HepG2 (cell line): ENCODE data around the gene PLAGL2. TPM values are rescaled to one million over a fixed set of nuclear protein-coding genes. Genes with fewer than 3 reads are reported as not detected.

Experiments
- HDAC1 ChIP-seq: sonication (generic); formaldehyde crosslinking; IDR thresholded peaks from 2 replicates; pipeline ENCODE4 v1.5.1; 2020; ENCODE audit warnings: mild to moderate bottlenecking, missing genetic modification reagents
- KDM1A ChIP-seq: IDR thresholded peaks from 2 replicates; pipeline ENCODE4 v1.6.1; 2016; ENCODE audit warnings: missing compliant biosample characterization
- MAF1 ChIP-seq: sonication (generic); formaldehyde crosslinking; IDR thresholded peaks from 2 replicates; pipeline ENCODE4 v1.5.0; 2020; ENCODE audit warnings: missing genetic modification reagents, borderline replicate concordance
- POLR2G ChIP-seq: fragments of 200-400 bp; formaldehyde crosslinking; IDR thresholded peaks from 2 replicates; pipeline ENCODE4 v1.6.1; 2018; ENCODE audit warnings: mild to moderate bottlenecking, low read depth, low read length, moderate library complexity
- SMC3 ChIP-seq: IDR thresholded peaks from 2 replicates; pipeline ENCODE4 v1.6.1; 2011; ENCODE audit warnings: low read length, improper control_type of control experiment
- ZFP36L1 ChIP-seq: sonication (generic); formaldehyde crosslinking; IDR thresholded peaks from 2 replicates; pipeline ENCODE4 v1.8.0; 2022; ENCODE audit warnings: mild to moderate bottlenecking, missing genetic modification reagents, moderate library complexity
- ZNF615 ChIP-seq: sonication (generic); formaldehyde crosslinking; IDR thresholded peaks from 2 replicates; pipeline ENCODE4 v1.5.0; 2020; ENCODE audit warnings: mild to moderate bottlenecking, missing genetic modification reagents, borderline replicate concordance
- ZSCAN25 ChIP-seq: sonication (generic); formaldehyde crosslinking; IDR thresholded peaks from 2 replicates; pipeline ENCODE4 v1.8.0; 2022; ENCODE audit warnings: mild to moderate bottlenecking, missing genetic modification reagents
- polyA plus RNA-seq, 8 experiments: library from polyadenylated mRNA; depleted of rRNA in 3 of 8; stranded (reverse) in 7 of 8; unstranded in 1 of 8; fragments of >200 nt; fragmentation: Illumina TruSeq in 4 of 8; extraction: Trizol in 4 of 8; gene quantifications; 2 replicates each; pipeline versions ENCODE4 v1.2.1 to v1.2.3, GENCODE V29; 2011 to 2016; ENCODE audit warnings: low read depth in 4 of 8, missing spikeins in 1 of 8, mixed read lengths in 1 of 8; ENCODE audit not compliant: insufficient read depth in 1 of 8
- total RNA-seq, 5 experiments: library from RNA; depleted of rRNA; stranded (reverse); fragments of >200 nt; fragmentation: Illumina TruSeq; extraction: Trizol; gene quantifications; 2 replicates each; pipeline ENCODE4 v1.2.3, GENCODE V29; 2016; ENCODE audit warnings: low read depth in 1 of 5
- TF ChIP-seq, protein P1 (sequence below): sonication (generic); formaldehyde crosslinking; IDR thresholded peaks from 2 replicates; pipeline ENCODE4 v1.8.1; 2023; ENCODE audit warnings: mild to moderate bottlenecking, moderate library complexity, missing genetic modification reagents
- TF ChIP-seq, protein P2 (sequence below): sonication (generic); formaldehyde crosslinking; IDR thresholded peaks from 2 replicates; pipeline ENCODE4 v1.4.0; 2020; ENCODE audit warnings: missing genetic modification reagents, borderline replicate concordance
- TF ChIP-seq, protein P3 (sequence below): sonication (generic); formaldehyde crosslinking; IDR thresholded peaks from 2 replicates; pipeline ENCODE4 v1.5.1; 2020; ENCODE audit warnings: missing genetic modification reagents, mild to moderate bottlenecking, borderline replicate concordance
- TF ChIP-seq, protein P4 (sequence below): sonication (generic); formaldehyde crosslinking; IDR thresholded peaks from 2 replicates; pipeline ENCODE4 v1.9.0; 2021; ENCODE audit warnings: missing genetic modification reagents, mild to moderate bottlenecking, borderline replicate concordance
- TF ChIP-seq, protein P5 (sequence below): sonication (generic); formaldehyde crosslinking; conservative IDR thresholded peaks from 2 replicates; pipeline ENCODE4 v1.4.0; 2020; ENCODE audit warnings: missing genetic modification reagents
- TF ChIP-seq, protein P6 (sequence below): sonication (generic); formaldehyde crosslinking; IDR thresholded peaks from 2 replicates; pipeline ENCODE4 v1.4.0; 2020; ENCODE audit warnings: mild to moderate bottlenecking, missing genetic modification reagents

The PLAGL2 gene
- total and polyA plus RNA-seq, 2 of the 13 experiments (the other 11 are each of a cell fraction or from before 2014, with no cell fraction given): 15.2 to 15.3 TPM

DNA sequence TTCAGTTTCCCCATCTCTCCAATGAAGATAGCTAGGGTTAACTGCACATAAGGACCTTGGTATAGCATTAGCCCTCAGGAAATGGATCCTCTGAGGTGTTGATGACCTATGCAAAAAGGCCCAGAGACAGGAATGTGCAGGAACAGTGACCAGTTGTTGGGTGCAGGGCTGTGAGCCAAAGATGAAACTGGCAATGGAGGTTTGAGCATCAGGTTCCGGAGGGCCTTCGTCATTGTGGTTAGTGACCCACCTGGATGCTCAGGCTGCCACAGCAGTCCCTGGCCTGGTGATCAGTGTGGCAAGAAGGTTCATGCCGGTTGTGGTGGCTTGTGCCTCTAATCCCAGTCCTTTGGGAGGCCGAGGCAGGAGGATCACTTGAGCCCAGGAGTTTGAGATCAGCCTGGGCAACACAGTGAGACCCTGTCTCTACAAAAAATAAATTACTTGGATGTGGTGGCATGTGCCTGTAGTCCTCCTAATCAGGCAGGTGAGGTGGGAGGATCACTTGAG, 54.3 kb downstream of the PLAGL2 start (continued):
- TF ChIP-seq, protein P1, sequence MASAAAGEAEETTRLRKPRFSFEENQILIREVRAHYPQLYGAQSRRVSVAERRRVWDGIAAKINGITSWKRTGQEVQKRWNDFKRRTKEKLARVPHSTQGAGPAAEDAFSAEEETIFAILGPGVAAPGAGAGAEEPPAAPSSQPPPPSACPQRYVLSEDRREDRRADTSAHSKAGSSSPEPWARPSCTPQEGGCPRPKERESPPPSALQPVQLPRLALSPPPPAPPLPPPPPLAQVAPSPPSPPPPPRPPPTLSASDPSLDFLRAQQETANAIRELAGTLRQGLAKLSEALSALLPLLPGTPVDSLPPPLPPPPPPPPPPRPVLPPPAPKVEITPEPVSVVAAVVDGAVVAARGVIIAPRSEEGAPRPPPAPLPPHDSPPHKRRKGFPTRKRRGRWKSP (CRISPR knock-in tag): no peak
- TF ChIP-seq, protein P2, sequence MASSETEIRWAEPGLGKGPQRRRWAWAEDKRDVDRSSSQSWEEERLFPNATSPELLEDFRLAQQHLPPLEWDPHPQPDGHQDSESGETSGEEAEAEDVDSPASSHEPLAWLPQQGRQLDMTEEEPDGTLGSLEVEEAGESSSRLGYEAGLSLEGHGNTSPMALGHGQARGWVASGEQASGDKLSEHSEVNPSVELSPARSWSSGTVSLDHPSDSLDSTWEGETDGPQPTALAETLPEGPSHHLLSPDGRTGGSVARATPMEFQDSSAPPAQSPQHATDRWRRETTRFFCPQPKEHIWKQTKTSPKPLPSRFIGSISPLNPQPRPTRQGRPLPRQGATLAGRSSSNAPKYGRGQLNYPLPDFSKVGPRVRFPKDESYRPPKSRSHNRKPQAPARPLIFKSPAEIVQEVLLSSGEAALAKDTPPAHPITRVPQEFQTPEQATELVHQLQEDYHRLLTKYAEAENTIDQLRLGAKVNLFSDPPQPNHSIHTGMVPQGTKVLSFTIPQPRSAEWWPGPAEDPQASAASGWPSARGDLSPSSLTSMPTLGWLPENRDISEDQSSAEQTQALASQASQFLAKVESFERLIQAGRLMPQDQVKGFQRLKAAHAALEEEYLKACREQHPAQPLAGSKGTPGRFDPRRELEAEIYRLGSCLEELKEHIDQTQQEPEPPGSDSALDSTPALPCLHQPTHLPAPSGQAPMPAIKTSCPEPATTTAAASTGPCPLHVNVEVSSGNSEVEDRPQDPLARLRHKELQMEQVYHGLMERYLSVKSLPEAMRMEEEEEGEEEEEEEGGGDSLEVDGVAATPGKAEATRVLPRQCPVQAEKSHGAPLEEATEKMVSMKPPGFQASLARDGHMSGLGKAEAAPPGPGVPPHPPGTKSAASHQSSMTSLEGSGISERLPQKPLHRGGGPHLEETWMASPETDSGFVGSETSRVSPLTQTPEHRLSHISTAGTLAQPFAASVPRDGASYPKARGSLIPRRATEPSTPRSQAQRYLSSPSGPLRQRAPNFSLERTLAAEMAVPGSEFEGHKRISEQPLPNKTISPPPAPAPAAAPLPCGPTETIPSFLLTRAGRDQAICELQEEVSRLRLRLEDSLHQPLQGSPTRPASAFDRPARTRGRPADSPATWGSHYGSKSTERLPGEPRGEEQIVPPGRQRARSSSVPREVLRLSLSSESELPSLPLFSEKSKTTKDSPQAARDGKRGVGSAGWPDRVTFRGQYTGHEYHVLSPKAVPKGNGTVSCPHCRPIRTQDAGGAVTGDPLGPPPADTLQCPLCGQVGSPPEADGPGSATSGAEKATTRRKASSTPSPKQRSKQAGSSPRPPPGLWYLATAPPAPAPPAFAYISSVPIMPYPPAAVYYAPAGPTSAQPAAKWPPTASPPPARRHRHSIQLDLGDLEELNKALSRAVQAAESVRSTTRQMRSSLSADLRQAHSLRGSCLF (CRISPR knock-in tag): no peak
- TF ChIP-seq ZSCAN25 (CRISPR knock-in tag): no peak
- TF ChIP-seq POLR2G: 0 out of 2 replicates have a peak, but pooled peaks have one; percentile 4
- TF ChIP-seq, protein P3, sequence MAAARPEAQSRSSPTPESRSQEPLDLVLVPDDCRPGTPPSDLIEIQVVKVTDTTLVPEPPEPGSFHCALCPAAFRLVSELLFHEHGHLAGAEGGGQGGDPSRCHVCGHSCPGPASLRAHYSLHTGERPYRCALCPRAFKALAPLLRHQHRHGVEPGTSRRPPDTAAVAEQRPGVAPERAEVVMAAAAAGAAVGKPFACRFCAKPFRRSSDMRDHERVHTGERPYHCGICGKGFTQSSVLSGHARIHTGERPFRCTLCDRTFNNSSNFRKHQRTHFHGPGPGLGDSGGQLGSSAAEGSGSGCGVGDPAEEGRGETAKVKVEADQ (CRISPR knock-in tag): no peak
- no peak for TF ChIP-seq KDM1A (CRISPR knock-in tag)
- 0 out of 2 replicates have a peak, but pooled peaks have one; percentile 25 for TF ChIP-seq ZNF615
- TF ChIP-seq, protein P4, sequence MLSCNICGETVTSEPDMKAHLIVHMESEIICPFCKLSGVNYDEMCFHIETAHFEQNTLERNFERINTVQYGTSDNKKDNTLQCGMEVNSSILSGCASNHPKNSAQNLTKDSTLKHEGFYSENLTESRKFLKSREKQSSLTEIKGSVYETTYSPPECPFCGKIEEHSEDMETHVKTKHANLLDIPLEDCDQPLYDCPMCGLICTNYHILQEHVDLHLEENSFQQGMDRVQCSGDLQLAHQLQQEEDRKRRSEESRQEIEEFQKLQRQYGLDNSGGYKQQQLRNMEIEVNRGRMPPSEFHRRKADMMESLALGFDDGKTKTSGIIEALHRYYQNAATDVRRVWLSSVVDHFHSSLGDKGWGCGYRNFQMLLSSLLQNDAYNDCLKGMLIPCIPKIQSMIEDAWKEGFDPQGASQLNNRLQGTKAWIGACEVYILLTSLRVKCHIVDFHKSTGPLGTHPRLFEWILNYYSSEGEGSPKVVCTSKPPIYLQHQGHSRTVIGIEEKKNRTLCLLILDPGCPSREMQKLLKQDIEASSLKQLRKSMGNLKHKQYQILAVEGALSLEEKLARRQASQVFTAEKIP (CRISPR knock-in tag): no peak
- TF ChIP-seq, protein P5, sequence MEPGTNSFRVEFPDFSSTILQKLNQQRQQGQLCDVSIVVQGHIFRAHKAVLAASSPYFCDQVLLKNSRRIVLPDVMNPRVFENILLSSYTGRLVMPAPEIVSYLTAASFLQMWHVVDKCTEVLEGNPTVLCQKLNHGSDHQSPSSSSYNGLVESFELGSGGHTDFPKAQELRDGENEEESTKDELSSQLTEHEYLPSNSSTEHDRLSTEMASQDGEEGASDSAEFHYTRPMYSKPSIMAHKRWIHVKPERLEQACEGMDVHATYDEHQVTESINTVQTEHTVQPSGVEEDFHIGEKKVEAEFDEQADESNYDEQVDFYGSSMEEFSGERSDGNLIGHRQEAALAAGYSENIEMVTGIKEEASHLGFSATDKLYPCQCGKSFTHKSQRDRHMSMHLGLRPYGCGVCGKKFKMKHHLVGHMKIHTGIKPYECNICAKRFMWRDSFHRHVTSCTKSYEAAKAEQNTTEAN (CRISPR knock-in tag): no peak
- TF ChIP-seq, protein P6, sequence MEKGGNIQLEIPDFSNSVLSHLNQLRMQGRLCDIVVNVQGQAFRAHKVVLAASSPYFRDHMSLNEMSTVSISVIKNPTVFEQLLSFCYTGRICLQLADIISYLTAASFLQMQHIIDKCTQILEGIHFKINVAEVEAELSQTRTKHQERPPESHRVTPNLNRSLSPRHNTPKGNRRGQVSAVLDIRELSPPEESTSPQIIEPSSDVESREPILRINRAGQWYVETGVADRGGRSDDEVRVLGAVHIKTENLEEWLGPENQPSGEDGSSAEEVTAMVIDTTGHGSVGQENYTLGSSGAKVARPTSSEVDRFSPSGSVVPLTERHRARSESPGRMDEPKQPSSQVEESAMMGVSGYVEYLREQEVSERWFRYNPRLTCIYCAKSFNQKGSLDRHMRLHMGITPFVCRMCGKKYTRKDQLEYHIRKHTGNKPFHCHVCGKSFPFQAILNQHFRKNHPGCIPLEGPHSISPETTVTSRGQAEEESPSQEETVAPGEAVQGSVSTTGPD (CRISPR knock-in tag): no peak
- no peak for TF ChIP-seq HDAC1
- no peak for TF ChIP-seq MAF1 (CRISPR knock-in tag)
- 0 out of 2 replicates have a peak, but pooled peaks have one; percentile 26 for TF ChIP-seq ZFP36L1 (CRISPR knock-in tag)
- 0 out of 2 replicates have a peak, but pooled peaks have one; percentile 6 for TF ChIP-seq SMC3
